ENCODE results near the gene RIMS4.

RIMS4 gene

DNA sequence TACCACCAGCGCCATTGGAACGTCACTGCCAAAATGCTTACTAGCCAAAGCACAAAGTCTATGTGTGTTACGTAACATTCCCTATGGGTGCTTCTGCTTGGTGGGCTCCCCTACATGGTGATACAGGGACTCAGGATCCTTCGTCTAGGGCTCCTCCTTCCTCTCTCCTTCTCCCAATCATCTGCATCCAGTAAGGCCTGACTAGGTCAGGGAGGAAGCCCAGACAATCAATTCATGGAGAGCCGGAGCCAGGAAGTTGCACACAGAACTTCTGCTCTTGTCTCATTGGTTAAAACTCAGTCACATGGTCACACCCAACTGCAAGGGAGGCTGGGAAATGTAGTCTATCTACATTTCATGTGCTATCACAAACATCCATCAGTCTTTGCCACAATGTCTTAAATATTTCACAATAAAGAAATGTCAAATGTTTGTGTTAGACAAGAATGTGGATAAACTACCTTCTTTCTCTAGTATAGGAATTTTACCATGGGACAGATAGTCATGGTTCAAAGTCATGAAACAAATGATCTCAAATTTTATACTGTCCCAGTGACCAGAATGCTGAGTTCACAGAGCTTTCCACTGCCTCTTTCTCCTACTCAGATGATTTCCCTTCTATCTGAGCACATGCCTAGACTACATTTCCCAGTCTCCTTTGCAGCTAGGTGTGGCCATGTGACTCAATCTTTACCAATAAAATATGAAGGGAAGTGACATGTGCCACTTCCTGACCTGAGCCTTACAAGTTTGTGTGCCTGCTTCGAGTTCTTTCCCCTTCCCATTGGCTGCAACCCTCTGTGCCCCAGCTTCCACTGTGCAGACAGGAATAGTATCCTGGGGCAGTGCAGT, 74.0 kb downstream of the RIMS4 start:
- DNase-seq: peak; percentile 67

DNA sequence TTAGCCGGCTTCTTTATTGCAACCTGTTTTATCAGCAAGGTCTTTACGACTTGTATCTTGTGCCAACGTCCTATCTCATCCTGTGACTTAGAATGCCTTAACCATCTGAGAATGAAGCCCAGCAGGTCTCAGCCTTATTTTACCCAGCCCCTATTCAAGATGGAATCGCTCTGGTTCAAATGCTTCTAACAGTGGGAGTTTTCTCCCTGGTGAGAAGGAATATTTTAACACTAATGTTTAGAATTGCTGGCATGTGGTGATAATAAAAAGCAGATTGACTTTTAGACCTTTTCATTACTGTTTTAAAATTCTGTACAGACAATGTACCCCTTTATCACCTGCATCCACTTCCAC, 74.6 kb downstream of the RIMS4 start:
- DNase-seq: no peak

DNA sequence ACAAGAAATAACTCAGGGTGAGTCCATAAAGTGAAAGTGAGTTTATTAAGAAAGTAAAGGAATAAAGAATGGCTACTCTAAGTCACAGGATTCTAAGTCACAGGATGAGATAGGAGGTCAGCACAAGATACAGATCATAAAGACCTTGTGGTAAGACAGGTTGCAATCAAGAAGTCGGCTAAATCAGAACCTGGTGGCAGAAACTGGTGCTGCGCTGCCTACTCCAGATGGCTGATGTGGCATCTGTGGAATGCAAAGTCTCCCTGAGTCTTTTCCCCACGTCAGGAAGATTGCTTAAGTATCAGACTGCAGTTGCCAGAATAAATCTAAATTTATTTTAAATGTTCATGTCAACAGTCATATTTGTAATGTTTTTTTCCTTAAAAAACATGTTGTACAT, 75.4 kb downstream of the RIMS4 start:
- DNase-seq: no peak

DNA sequence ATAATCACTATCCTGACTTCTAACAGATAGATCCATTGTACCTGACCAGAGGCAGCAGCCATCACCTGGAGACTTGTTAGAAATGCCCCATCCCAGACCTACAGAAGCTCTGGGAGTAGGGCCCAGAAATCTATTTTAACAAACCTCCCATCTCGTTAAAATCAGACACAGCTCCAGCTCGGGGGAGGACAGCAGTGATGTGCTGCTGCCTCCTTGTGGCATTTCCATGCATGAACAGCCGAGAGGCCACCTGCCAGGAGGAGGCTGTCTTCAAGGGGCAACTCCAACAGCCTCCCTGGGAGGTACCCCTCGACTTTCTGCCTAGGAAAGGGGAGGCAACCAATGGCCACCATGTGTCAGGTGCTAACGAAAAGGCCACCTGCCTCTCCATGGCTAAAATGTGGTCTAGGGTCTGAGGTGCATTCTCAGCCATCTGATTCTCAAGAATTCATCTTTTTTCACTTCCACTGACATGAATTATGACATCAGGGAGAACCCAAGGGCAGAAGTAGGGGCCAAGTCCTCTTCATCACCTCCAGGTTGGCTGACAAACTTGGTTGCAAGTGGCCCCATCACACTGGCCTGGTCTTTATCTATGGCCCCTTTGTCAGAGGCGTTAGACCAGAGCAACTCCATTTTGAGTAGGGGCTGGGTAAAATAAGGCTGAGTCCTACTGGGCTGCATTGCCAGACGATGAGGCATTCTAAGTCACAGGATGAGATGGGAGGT, 76.8 kb downstream of the RIMS4 start:
- peak; percentile 69 for DNase-seq

DNA sequence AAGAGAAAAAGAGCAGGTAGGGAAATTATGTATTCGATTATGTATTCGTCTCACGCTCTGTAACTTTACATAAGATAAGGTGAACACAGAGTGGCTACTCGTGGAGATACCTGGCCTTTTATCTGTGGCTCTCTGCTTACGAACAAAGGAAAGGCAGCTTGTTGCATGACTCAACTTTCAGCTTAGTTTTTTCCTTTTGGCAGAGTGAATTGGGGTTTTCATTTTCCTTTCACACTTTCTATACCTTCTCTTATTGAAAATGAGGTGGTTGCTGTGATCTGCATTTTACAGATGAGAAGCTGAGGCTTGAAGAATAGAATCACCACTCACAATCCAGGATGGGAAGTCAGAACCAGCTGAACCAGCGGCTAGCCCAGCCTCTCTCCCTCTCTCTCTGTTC, 78.0 kb downstream of the RIMS4 start:
- no peak for DNase-seq

DNA sequence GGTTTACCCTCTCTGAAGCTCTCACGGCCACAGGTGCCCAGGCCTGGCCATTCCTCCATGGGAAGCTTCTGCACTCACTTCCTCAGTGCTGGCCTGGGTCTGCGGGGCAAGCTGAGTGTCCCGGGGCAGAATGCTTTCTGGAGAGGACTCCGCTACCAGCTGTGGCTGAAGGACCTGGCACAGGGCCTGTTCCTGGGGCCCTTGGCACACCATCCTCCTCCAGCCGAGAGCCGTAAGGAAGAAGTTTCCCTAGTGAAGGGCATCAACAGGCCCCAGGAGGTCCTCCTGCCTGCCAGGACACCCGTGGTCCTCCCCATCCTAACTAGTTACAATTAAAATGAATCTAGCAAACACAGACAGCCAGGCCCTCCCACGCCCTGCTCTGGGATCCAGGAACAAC, 78.7 kb downstream of the RIMS4 start:
- no peak for DNase-seq

DNA sequence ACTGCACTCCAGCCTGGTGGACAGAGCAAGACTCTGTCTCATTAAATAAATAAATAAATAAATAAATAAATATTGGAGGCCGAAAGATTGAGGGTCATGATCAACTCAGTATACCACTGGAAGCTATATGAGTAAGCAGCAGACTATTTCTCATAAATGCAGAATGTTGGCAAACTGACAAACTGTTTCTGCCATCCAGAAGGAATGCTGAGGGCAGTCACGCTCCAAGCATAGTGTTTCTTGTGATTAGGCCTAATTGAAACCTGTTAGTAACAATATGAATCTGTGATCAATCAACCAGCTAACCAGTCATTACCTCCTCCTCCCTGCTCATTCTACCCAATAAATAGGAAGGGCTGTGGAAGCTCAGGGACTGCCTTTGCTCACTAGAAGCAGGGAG, 79.9 kb downstream of the RIMS4 start:
- DNase-seq: no peak

DNA sequence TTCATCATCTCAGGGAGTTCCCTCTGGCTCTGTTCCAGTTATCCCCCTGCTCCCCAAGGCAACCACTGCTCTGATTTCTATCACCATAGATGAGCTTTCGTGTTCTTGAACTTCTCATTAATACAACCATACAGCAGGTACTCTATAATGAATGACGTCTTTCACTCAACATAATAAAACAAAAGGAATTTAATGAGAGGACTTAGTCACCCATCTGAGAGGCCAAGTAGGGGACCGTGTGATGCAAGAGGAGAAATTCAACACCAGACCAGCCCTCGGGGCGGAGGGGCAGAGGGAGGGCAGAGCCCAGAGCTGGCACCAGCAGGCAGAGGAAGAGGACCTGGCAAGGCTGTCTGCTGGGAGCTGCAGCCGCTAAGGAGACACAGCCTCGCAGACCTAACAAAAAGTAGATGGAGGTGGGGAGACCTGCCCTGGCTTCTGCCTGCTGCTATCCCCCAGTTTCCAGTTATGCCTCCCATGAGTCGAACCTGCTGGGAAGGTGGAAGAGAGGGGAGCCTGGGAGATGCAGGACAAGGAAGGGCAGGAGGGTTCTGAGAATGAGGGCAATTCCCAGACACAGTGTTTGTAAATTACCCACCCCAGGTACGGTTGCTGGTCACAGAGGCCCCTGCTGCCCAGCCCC, 81.4 kb downstream of the RIMS4 start:
- no peak for DNase-seq

DNA sequence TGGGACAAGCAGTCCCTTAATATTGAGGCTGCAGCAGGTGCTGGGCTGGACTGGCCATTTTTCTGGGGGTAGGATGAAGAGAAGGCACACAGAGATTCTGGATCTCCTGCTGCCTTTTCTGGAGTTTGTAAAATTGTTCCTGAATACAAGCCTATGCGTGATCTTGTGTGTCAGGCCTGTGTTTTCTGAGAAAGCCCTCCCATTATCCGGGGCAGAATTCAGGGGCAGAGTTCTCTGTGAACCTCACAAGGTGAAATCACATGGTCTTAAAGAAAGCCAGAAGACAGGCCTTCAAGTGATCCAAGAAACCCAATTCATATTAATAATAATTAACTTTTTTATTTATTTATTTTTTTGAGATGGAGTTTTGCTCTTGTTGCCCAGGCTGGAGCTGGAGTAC, 82.7 kb downstream of the RIMS4 start:
- no peak for DNase-seq

DNA sequence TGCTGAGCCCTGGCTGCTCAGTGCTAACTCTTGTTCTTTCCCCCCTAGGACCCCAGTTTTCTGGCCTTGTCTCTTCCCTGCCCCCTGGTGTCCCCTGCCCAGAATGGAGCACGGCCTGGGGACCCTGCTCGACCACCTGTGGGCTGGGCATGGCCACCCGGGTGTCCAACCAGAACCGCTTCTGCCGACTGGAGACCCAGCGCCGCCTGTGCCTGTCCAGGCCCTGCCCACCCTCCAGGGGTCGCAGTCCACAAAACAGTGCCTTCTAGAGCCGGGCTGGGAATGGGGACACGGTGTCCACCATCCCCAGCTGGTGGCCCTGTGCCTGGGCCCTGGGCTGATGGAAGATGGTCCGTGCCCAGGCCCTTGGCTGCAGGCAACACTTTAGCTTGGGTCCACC, 83.3 kb downstream of the RIMS4 start:
- DNase-seq: no peak

DNA sequence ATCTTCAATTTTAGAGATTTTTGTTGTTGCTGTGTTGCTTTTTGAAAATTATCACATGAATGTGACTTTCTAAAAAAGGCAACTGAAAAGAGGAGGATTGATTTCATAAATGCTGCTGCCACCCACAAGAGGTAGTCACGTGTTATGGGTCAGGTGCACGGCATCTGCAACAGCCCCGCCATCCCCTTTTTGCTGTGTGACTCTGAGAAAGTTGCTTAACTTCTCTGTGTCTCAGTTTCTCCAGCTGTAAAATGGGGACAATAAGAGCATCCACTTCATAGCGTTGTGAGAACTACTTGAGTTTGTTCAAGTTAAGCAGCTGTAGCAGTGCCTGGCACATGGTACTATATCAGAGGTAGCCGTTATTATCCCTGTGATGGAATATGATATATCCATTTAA, 84.5 kb downstream of the RIMS4 start:
- no peak for DNase-seq

DNA sequence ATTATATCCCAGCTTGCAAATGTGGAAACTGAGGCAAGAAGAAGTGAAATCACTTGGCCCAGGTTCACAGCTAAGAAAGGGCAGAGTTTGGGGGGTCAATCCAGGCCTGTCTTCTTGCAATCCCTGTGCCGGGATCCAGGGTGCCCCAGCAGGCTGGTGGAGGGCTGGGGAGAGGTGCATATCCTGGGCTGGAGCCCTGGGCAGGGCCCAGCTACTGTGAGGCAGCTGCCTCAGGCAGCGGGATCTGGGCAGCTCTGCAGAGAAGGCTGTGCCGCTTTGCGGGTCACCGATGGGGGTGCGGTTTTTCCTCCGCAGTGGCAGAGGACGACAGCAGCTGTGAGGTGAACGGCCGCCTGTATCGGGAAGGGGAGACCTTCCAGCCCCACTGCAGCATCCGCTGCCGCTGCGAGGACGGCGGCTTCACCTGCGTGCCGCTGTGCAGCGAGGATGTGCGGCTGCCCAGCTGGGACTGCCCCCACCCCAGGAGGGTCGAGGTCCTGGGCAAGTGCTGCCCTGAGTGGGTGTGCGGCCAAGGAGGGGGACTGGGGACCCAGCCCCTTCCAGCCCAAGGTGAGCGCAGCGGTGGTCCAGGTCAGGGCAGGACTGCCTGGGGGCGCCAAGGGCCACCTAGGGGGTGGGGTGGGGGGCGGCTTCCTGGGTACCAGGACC, 85.8 kb downstream of the RIMS4 start:
- no peak for DNase-seq

DNA sequence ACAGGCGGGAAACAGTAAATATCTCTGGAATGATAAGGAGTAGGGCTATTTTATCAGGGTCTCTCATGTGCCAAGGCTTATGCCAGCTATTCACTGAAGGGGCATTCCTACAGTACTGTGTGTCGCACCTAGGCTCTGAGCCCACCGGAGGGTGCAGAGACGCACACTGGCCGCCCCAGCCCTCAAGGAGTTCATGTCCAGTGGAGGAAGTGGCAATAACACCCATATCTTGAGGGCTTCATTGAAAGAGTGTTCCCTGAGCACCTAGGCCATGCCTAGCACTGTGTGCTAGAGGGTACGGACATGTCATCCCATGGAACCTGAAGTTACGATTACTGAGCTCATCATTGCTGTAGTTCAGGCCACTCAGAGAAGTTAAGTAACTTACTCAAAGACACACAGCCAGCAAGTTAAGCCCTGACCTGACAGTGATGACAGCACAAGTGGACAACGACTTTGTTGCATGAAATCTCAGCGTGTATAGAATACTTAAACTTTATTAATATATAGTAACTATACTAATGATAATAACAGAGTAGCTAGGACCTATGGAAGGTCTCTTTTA, 86.5 kb downstream of the RIMS4 start:
- DNase-seq: no peak

DNA sequence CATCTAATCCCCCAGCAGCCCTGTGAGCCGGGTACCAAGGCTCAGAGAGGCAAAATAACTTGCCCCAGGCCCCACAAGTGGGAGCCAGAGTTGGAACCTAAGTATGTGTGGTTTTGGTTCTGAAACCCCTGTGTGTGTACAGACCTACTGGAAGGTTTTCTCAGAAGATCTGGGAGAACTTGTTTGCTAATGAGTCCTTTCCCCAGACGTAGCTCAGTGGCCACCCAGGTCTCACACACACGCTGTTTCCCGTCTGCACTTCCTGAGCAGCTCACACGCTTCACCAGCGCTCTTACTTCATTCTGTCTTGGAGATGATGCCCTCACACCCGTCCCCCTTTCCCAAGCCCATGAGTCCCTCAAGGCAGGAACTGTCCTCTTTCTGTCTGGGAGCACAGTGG, 87.0 kb downstream of the RIMS4 start:
- no peak for DNase-seq

DNA sequence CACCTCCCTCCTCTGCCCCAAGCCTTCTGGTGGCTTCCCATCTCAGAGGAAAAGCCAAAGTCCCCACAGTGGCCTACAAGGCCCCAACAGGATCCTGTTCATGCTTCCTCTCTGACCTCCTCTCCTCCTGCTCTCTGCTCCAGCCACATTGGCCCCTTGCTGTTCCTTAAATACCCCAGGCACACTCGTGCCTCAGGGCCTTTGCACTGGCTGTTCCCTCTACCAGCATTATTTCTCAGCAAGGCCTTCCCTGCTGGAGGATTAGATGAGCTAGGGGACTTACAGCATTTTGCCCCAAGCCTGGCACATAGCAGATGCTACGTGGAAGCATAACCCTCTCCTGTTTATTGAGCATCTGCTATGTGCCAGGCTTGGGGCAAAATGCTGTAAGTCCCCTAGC, 87.4 kb downstream of the RIMS4 start:
- no peak for DNase-seq

DNA sequence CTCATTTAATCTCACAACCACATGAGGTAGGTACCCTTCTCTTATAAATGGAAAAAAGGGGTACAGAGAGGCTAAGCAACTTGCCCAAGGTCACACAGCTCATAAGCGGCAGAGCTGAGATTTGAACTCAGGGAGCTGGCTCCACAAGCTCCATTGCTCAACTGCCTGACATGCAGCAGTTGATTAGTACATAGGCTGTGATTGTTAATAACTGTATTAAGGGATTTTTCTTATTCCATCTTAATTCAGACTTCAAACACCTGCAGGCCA, 88.6 kb downstream of the RIMS4 start:
- no peak for DNase-seq

DNA sequence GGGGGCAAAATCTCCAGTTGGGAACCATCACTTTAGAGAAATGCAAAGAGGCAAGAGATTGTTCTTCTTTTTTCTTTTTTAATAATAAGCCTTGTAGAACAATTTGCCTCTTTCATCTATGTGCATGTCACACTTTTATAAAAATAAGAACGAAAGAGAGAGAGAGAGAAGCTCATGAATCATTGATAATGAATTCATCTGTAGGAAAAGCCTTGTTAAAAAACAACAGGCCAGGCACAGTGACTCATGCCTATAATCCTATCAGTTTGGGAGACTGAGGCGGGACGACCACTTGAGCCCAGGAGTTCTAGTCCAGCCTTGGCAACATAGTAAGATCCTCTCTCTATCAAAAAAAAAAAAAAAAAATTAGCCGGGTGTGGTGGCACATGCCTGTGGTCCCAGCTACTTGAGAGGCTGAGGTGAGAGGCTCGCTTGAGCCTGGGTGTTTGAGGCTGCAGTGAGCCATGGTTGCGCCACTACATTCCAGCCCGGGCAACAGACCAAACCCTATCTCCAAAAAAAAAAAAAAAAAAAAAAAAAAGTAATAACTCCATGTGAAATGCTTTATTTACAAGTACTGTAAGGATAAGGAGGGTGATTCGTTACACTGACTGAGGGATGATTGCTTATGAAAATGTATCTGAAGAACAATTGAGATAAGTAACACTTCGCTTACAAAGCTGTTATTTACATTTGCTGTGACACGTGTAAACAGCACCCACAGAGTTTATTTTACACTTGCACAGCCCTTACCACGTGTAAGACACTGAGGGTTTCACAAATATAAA, 89.2 kb downstream of the RIMS4 start:
- DNase-seq: no peak

DNA sequence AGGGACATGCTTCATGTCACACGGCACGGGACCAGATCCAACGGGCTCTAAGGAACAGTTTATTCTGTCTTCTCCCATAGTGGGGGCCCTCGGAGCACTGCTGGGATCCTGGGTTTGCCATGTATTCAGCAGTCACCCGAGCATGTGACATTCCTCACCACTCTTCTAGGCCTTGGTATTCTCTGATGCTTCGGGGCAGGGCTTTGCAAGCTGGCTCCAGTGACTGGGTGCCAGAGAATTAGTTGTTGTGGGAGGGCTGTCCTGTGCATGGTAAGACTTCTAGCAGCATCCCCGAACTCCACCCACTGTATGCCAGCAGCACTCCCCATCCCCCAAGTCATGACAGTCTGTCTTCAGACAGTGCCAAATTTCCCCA, 89.7 kb downstream of the RIMS4 start:
- no peak for DNase-seq

DNA sequence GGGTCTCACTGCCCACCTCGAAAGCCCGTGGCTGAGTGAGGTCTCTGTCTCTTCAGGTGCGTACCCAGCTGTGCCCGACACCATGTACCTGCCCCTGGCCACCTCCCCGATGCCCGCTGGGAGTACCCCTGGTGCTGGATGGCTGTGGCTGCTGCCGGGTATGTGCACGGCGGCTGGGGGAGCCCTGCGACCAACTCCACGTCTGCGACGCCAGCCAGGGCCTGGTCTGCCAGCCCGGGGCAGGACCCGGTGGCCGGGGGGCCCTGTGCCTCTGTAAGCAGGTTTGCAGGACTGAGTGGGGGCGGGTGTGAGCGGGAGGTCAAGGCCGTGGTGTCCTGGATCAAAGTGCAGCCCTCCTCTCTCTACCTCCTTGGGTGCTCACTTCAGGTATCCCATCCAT, 90.5 kb downstream of the RIMS4 start:
- no peak for DNase-seq

DNA sequence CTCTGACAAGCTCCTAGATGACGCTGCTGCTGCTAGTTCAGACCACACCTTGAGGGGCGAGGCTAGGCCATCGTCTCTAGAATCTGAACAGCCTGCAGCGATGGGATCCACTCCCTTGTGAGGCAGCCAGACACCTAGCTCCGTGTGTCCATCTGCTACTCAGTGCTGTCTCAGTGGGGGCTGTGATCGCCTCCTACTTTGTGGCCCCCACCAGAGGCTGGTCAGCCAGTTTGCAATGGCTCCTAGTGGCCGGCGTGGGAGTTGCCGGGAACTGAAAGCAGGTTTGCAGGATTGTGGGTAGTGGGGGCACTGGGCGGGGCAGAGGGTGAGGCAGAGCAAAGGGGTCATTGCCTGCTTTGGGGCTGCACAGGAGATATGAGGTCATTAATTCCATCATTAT, 92.4 kb downstream of the RIMS4 start:
- DNase-seq: no peak

DNA sequence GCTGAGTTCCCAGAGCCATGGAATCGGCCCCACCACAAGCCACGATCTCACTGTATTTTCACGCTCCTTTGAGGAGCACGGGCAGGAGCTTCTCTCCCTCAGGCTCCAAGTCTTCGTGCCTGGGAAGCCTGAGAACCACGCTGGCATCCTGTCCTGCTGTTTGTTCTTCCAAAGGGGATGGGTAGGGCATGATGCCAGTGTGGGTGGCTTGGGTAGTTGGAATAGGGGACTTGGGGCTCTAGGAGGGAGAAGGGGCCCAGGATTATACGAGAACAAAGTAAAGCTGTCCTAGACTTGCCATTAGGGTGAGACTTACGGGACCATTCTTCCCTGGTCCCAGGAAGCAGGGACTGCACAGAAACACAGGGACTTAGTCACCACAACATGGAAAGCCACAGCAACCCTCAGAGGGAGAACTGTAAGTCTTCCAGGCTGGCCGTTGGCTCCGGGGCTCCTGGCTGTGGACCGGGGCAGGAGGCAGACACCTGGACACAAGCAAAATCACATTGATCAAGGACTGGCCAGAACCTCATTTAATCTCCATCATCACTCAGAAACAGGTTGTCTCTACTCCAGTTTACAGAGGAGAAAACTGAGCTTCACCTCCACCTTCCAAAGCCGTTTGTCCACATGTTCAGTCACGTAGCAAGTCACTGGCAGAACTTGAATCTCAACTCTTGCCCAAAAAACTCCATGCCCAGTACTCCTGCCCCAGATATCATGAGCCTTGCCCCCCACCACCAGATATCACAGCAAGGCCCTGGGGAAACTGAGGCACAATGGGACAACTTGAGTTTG, 93.8 kb downstream of the RIMS4 start:
- no peak for DNase-seq
